Cardiac septum (tissue), 1 donor: Measurements from ENCODE around the gene ZNF726. TPM values are rescaled to one million over a fixed set of nuclear protein-coding genes. Genes with fewer than 3 reads are reported as not detected.
"Not testable (repeated sequence)": the region's sequence is repeated elsewhere in the genome, so short reads cannot be mapped to it uniquely, and the experiment has no call there.

Source experiments
- DNase-seq: peaks from one replicate; pipeline ENCODE4 v3.0.0-alpha.2; 2020; ENCODE audit warnings: low spot score
- intact Hi-C: fragments of 100-400 bp; cut with DNase I; formaldehyde crosslinking; loops from one replicate; pipeline ENCODE4 v1.14.0; 2022
- long read RNA-seq: library from polyadenylated mRNA; unstranded; transcript quantifications from one replicate; pipeline ENCODE4 v2.0.0, GENCODE V29; 2021
- total RNA-seq: library from RNA; stranded (reverse); fragmentation: NEBNext Ultra II Directional; extraction: Animal tissue kit (Norgen Biotek cat#: 25700); gene quantifications from one replicate; pipeline ENCODE4 v1.2.1, GENCODE V29; 2021
- donor health status: DM: no; HTN: no; CAD: no.

The ZNF726 gene
- total RNA-seq: 0.48 TPM
- long read RNA-seq: 0 reads

- intact Hi-C loops: no loop called here
Measured at GRCh38 chr19:23914402-23915286, at the start of gene ZNF726. Gene ZNF726 (plus strand): TSS chr19:23914886. CDS start chr19:23914995, 109 bp downstream.

GRCh38 chr19:23867895-23868294, 46.8 kb upstream of the ZNF726 start:
- no peak for DNase-seq
- intact Hi-C loops: no loop called here

More at GRCh38 chr19:23914402-23915286, at the start of gene ZNF726:
- DNase-seq: peak; percentile 93

GRCh38 chr19:23868630-23869029, 46.1 kb upstream of the ZNF726 start:
- intact Hi-C loops: no loop called here
- DNase-seq: no peak

DNA sequence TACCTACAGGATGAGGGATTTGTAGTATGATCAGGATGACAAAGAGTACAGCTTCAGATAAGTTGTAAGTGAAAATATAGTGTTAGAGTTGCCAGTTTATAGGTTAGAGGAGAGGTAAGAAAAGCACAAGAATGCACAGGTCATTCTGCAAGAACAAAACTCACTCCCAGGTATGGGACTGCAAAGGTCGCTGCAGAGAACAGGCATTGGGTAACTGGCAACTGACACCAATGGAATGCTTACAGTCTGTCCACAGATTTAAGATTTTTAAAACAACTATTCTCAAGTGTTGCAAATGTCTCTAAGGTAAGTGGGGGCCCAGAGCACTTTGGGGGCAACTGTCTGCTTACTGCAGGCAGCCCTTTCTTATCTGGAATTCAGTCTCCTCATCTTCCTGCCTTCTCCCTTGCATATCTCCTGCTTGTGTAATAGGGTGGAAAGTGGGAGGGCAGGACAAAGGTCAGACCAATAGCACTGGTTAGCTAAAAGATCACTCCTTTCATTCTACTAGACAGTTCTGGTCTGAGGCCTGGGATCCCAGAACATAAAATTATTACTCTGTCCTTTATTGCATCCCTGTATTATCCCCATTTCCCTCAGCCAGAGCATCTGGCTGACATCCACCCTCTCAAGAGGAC, 42.3 kb upstream of the ZNF726 start:
- intact Hi-C loops: no loop called here

GRCh38 chr19:23876261-23876660, 38.4 kb upstream of the ZNF726 start:
- intact Hi-C loops: no loop called here
- no peak for DNase-seq

More for the DNA sequence above, 42.3 kb upstream of the ZNF726 start:
- DNase-seq: no peak

GRCh38 chr19:23876756-23877155, 37.9 kb upstream of the ZNF726 start:
- intact Hi-C loops, DNase-seq: not testable (repeated sequence)

- intact Hi-C loops: no loop called here
Measured at GRCh38 chr19:23882493-23882892, 32.2 kb upstream of the ZNF726 start.

GRCh38 chr19:23884363-23884762, 30.3 kb upstream of the ZNF726 start:
- intact Hi-C loops: no loop called here
- DNase-seq: no peak

More at GRCh38 chr19:23882493-23882892, 32.2 kb upstream of the ZNF726 start:
- no peak for DNase-seq

DNA sequence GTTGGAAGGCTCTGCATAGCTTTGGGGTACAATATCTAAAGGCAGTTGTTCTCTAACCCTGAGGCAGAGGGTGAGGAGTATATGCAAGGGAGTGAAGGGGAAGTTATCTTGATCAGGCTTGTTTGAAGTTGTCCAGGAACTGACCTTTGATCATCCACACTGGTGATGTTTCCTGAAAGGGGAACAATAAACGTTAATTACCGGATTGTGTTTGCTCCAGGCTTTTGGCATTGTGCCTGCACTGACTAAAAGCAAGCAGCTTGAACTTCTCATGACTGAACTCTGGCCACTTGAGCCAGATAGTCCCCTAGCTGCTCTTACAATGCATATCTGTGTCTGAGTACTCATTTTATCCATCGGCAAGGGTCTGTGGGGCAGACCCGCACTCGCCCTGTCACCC, 27.0 kb upstream of the ZNF726 start:
- no peak for DNase-seq
- intact Hi-C loops: no loop called here

DNA sequence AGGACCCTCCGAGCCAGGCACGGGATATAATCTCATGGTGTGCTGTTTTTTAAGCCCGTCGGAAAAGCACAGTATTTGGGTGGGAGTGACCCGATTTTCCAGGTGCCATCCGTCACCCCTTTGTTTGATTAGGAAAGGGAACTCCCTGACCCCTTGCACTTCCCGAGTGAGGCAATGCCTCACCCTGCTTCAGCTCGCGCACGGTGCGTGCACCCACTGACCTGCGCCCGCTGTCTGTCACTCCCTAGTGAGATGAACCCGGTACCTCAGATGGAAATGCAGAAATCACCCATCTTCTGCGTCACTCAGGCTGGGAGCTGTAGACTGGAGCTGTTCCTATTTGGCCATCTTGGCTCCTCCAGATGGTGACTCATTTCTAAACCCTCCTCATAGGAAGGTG, 18.6 kb upstream of the ZNF726 start:
- intact Hi-C loops, DNase-seq: not testable (repeated sequence)

- intact Hi-C loops: no loop called here
- no peak for DNase-seq
Measured at GRCh38 chr19:23896912-23897311, 17.8 kb upstream of the ZNF726 start.

- intact Hi-C loops: no loop called here
- DNase-seq: no peak
Measured at GRCh38 chr19:23901360-23901759, 13.3 kb upstream of the ZNF726 start.

DNA sequence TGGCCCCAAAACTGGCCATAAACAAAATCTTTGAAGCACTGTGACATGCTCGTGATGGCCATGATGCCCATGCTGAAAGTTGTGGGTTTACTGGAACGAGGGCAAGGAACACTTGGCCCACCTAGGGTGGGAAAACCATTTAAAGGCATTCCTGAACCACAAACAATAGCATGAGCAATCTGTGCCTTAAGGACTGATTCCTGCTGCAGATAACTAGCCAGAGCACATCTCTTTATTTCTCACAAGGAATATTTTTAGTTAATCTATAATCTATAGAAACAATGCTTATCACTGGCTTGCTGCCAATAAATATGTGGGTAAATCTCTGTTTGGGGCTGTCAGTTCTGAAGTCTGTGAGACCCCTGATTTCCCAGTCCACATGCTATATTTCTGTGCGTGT, 10.3 kb upstream of the ZNF726 start:
- no peak for DNase-seq
- intact Hi-C loops: no loop called here

DNA sequence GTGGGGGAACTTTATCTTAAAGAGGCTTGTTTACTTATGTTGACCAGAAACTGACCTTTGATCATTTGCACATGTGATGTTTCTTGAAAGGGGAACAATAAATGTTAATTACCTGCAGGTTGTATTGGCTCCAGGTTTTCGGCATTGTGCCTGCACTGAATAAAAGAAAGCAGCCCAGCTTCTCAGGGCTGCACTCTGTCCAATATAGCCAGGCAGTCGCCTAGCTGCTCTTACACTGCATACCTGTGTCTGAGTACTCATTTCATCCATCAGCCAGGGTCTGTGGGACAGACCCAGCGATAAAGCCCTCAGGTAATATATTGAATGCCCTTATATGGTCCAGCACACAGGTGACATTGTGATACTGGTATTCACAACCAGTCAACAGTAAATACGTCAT, 8.9 kb upstream of the ZNF726 start:
- no peak for DNase-seq
- intact Hi-C loops: no loop called here

DNA sequence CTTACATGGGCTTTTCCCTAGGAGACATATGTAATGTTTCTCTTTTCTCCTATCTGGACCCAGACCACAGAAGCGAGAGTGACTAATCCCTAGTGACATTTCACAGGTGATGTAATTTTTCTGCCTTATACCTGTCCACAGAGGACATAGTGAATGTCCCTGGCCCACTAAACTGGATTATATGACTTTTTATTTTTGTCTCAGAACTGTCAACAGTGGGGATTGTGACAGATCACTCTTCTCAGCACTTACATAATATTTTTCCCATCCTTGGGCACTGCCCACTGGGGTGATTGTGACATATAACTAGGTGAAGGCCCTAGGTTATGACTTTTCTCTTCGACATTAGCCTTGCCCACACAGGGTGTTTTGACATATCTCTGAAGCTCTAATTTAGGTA, 7.9 kb upstream of the ZNF726 start:
- intact Hi-C loops: no loop called here
- DNase-seq: no peak

DNA sequence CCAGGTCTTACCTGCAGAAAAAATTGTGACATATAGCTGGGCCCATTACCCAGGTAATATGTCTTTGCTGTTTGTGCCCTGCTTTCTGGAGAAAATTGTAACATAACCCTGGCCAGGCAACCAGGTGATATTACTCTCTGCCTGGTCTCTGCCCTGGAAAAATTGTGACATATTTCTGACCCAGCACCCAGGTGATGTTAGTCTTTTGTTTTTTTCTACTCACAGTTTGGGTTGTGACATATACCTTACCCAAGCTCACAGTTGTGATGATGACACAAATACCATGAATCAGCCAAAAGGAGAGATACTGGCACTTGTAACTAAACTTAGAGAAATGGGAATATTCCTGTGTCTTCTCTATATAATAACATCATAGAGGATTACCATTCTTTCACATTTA, 6.5 kb upstream of the ZNF726 start:
- no peak for DNase-seq
- intact Hi-C loops: no loop called here

DNA sequence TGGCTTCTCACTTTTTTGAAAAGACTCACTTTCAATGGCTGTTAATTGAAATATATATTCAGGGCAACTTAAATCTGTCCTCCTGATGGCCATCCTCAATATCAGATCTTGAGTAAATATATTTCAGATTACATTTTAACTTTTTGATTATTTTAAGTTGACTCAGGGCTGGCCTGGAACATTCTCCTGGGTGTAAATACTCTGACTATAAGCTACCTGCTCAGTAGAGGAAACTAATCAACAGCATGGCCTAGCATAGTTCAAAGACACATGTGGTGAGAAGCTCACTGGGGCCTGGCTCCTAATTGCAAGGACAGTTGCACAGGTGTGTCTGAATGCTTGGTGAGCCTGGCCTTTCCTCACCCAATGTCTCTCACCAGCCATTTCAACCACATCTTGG, 5.5 kb upstream of the ZNF726 start:
- no peak for DNase-seq
- intact Hi-C loops: no loop called here

GRCh38 chr19:23913931-23914330, 755 bp upstream of the ZNF726 start:
- intact Hi-C loops: no loop called here
- no peak for DNase-seq

DNA sequence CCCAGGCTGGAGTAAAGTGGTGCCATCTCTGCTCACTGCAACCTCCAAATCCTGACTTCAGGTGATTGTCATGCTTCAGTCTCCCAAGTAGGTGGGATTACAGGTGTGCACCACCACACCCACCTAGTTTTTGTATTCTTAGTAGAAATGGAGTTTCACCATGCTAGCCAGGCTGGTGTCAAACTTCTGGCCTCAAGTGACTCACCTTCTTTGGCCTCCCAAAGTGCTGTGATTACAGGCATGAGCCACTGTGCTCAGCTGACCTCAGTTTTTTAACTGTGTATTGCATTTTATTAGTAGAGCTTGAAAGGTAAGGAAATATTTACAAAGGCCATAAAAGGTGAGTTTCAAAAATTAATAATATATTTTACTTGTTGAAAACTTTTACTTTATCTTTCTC, 2.3 kb downstream of the ZNF726 start:
- intact Hi-C loops: no loop called here

DNA sequence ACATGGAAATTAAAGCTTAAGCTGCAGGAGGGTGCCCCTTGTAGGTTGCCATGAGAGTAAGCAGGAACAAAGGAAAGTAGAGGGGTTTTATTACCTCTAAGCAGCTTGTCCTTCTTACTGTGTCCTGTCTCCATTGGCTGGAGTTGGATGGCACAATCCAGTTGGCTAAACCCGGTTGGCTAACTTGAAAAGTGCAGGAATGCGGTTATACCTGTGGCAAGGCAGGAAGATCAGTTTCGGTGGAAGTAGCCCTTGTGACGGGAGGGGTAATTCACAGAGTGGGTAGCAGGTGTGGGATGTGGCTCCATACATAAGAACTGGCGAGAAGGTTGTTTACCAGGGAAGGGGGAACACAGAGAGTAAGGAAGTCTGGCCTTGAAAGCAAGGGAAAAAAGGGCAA, 3.2 kb downstream of the ZNF726 start:
- intact Hi-C loops: no loop called here
- no peak for DNase-seq

More for the DNA sequence above, 2.3 kb downstream of the ZNF726 start:
- DNase-seq: no peak

GRCh38 chr19:23925285-23925684, 10.6 kb downstream of the ZNF726 start:
- intact Hi-C loops: no loop called here

More at GRCh38 chr19:23925285-23925684, 10.6 kb downstream of the ZNF726 start:
- no peak for DNase-seq
